Activated naive CD4-positive, alpha-beta T cell (primary cell): Measurements from ENCODE around the gene TSPAN17.
A peak's percentile ranks its signal among the peaks of the same experiment; 100 is the strongest.

ENCODE experiments used
- DNase-seq, 4 experiments: peaks; one replicate each; lab custom pipeline; 2025; lab: John Stamatoyannopoulos, UW

The TSPAN17 gene

DNA sequence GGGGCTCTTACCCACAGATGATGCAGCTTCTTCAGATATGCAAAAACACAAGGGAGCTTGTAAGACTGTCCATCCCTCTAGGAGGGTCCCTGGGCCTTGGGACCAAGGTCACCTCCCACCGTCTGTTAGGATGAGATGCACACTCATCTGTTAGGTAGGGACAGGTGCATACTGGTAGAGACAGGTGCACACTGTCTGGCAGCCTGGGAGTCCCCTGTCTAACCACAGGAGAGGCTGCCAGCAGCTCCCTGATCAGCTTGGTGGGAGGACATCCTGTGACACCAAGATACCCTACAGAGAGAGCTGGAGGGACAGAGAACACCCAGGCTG lies 13.2 kb downstream of the TSPAN17 start:
- DNase-seq = no peak

DNA sequence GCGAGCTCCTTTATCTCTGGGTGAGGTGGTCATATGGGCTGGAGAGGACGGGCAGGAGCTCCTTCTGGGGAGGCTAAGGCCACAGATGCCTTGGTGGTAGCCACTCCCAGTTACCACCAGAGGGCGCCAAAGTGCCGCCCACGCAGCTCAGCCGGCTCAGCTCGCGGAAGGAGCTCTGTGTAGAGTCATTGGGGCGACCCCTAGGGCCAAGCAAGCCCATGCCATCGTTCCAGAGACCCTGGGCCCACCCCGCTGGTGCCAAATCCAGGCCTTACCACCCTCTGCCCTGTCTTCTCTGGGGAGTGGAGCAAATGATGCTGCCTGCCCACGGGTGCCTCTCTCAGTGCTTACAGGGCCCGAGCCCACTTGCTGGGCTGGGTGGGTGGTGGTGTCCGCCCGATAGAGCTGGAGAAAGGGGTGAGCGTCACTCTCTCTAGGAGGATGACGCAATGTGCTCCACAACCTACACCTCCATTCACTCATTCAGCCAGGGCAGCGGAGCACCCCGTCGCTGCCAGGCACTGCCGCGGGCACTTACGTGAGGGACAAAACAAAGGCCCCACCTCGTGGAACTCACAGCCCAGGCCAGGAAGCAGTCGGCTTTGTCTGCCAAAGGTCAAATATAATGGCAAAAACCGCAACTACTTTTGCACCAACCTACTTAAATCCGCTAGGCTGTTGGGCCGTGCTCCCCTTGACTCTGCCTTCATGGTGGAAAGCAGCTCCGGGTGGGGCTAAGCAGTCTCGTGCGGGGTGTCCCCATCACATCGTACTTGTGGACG lies 13.8 kb downstream of the TSPAN17 start:
- DNase-seq = peak; percentile 46 to 68 (median 56)

- DNase-seq = no peak
These were observed 14.4 kb downstream of the TSPAN17 start for GRCh38 chr5:176661676-176662075.

DNA sequence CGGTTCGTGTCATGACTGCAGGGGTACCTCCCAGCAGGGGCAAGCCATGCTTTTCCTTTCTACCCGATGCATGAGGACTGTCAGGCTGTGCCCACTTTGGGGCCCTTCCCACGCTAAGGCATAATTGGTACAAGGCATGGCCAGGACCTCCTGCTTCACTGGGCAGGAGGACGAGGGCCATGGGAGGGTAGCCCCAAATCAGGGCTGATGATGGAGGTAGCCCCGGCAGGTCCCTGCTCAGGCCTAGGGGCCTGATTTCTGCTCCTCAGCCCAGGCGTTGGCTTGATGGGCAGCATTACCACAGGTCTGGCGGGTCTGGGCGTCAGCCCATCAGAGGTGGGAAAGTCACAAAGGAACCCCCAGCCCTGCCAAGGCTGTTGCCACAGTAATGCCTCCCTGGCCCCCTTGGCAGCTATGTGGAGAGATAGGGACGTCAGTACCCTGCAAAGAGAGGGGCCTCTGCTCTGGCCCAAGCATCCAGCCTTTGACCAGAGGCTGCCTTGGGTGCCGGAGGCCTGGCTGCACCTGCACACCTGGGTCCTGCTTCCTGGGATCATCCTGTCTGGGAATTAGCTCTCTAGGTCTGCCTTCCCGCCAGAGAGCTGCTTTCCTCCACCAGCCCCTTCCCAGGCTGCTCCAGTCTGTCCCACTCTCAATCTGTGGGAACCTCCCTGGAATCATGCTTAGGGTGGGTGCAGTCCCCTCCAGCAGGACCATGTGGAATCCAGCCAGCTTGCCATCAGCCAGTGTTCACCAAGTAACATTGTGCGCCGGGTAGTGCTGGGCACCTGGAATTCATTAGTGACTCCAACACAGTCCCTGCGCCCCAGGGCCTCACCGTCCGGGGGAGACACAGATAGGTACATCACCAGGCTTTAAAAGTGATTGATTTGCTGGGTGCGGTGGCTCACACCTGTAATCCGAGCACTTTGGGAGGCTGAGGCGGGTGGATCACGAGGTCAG lies 15.4 kb downstream of the TSPAN17 start:
- DNase-seq = no peak

- DNase-seq = no peak
These were observed 16.3 kb downstream of the TSPAN17 start for GRCh38 chr5:176663566-176663965.

GRCh38 chr5:176664479-176664878 lies 17.2 kb downstream of the TSPAN17 start:
- no peak for DNase-seq

DNA sequence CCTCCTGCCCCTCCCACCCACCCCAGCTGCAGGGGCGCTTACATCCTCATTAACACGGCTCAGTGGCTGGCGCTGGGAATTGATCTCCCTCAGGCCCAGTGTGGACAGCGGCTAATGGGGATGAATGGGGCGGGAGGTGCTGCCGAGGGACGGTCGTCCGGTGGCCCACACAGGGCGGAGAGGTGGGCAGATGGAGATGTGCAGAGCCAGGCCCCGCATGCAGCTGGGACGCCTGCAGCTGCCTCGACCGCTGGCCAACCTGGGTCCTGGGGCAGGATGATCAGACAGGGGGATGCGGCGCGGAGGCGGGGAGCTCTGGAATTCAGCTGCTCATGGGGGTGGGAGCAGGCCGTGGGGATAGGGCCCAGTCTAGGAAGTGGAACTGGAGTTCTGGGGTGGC lies 17.6 kb downstream of the TSPAN17 start:
- no peak for DNase-seq

GRCh38 chr5:176665517-176665916 lies 18.2 kb downstream of the TSPAN17 start:
- DNase-seq = no peak

- no peak for DNase-seq
These were observed 20.4 kb downstream of the TSPAN17 start for GRCh38 chr5:176667637-176668036.

DNA sequence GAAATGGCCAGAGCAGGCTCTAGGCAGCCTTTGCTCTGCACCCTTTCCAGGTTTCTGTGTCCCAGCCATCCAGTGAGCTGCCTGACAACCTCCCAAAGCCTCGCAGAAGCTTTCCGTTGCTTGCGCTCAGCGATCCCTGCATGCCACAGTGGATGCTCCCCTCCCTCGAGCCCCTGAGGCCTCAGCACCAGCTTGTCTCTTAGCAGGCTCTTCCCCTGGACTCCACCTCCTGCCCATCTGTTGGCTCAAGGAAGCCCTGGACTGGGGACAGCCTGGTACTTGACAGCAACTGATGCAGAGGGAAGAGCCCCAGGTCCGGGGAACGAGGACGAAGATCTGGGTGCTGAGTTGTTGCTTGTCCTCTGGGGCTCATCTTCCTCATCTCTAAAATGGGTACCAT lies 23.2 kb downstream of the TSPAN17 start:
- DNase-seq = no peak

DNA sequence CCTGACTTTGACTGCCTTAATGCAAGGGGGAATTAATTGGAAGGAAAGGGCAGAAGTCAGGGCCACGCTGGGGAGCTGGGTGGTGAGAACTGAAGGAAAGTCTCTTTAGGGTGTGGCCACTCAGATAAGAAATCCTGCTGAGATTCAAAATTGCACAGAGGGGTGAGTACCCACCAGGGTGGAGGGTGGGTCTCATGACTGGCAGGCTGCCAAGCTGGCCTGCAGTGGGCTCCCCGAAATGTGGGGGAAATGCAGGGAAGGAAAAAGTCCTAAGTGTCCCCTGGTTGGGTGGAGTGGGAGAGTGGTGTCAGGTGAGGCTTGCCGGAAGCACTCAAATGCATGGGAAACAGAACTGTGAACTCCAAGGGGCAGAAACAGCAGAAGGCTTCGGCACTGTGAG lies 24.1 kb downstream of the TSPAN17 start:
- DNase-seq = no peak

DNA sequence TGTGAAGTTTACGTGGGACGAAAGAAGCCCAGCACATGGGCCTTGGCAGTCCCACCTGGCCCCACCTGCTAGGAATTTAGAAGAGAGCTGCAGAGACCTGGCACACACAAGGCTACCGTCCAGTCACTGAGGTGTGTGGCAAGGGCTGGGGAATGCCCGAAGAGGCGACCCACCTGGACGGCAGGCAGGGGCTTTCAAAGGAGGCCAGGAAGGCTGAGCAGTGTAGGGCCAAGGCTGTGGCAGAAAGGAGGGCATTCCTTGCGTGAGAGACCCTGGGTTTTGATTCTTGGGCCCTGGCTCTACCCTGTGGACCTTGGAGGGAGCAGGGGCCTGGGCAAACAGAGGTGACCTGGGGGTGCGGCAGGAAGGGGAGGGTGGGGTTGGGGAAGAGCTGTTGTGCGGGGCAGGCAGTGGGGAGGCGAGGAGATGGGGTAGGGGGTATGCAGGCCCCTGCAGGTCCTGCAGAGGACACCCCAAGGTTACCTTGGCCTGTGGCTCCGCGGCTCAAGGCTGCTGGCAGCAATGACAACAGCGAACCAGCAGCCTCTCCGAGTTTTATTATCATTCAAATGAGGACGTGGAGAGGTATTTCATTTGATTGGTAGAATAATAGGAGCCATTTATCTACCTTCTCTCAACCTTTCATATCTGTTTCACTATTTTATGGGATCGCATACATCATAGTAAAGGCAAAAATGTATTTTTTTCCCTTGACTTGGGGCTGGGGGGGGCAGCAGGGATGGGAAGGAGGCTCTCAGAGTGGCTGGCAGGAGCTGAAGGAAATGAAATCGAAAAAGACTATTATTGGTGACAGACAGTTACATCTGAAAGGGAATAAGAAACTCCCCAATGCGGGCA lies 24.8 kb downstream of the TSPAN17 start:
- no peak for DNase-seq

GRCh38 chr5:176673651-176674583 lies 26.6 kb downstream of the TSPAN17 start:
- no peak for DNase-seq

DNA sequence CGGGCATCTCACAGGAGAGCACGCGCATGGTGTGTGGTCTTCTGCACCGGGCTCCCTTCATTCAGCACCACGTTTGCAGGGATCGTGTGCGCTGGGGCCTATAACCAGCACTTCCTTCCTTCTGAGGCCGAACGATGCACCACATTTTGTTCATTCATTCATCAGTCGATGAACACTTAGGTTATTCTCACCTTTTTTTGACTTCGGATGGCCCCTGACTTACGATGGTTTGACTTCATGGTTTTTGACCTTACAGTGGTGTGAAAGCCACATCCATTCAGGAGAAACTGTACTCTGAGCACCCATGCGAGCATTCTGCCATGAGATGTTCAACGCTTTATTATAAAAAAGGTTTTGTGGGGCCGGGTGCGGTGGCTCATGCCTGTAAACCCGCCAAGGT lies 27.5 kb downstream of the TSPAN17 start:
- DNase-seq = no peak

- no peak for DNase-seq
These were observed 28.5 kb downstream of the TSPAN17 start for GRCh38 chr5:176675676-176676360.

DNA sequence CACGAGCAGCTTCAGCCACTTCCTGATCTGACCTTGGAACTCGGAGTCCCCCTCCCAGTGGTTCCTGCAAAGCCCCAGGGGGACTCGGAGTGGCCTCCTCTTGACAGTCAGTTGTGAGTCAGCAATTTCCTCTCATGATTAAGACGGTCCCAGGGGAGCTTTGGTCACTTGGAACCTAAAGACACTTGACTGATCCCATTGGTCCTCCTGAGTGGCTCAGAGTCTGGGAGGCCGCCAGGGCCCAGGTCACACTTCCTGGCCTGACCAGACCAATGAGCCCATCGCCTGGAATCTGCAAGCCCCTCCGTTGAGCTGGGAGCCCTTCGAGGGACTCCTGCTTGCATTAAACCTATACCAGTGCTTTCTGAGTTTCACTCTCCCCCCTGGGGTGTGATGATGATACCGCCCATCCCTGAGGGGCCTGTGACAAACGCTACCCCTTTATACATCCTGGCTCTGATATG lies 29.1 kb downstream of the TSPAN17 start:
- no peak for DNase-seq

DNA sequence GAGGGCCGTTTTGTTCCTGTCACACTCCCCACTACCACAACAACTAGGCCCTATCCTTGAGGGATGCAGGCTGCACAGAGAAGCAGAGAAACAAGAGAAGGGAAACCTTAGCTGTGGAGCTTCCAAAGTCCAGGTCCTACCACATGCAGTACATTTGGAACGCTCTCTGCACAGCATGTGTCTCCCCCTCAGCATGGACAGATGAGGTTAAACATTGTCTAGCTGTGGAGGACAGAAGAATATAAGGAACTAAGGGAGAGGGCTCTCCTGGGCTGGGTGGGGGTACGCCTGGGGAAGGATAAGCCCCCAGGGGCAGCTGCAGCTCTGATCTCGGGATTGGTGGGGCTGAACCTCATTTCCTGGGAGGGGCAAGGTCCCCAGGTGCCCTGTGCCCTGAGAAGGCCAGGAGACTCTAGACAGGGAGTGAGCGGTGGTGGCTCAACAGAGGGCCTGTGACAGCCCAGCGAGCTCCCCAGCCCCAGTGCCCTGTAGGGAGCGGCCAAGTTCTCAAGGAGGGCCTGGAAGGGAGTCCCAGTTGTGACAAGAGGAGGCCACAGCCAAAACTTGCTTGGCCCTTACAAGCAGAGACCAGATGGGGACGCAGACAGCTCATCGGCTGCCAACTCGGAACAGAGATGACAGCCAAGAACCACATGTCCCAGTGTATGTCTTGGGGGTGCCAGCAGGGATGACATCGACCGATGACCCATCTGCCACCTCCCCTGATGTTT lies 30.1 kb downstream of the TSPAN17 start:
- no peak for DNase-seq

DNA sequence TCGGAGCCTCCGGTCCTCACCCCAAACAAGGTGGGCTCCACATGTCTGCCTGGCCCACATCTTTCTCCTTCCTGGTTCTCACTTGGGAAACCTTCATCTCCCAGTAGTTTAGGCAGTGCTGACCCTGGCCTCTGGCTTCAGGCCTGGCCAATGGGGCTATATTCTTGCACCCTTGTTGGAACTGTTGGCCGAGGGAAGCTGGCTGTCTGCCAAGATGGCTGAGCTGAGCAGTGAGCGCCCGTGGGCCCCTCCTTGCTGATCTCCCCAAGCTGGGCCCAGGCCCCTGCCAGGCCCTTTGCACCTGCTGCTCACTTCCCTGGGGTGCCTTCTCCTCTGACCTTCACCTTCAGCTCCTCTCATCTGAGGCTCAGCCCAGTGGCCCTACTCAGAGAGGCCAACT lies 31.3 kb downstream of the TSPAN17 start:
- no peak for DNase-seq

DNA sequence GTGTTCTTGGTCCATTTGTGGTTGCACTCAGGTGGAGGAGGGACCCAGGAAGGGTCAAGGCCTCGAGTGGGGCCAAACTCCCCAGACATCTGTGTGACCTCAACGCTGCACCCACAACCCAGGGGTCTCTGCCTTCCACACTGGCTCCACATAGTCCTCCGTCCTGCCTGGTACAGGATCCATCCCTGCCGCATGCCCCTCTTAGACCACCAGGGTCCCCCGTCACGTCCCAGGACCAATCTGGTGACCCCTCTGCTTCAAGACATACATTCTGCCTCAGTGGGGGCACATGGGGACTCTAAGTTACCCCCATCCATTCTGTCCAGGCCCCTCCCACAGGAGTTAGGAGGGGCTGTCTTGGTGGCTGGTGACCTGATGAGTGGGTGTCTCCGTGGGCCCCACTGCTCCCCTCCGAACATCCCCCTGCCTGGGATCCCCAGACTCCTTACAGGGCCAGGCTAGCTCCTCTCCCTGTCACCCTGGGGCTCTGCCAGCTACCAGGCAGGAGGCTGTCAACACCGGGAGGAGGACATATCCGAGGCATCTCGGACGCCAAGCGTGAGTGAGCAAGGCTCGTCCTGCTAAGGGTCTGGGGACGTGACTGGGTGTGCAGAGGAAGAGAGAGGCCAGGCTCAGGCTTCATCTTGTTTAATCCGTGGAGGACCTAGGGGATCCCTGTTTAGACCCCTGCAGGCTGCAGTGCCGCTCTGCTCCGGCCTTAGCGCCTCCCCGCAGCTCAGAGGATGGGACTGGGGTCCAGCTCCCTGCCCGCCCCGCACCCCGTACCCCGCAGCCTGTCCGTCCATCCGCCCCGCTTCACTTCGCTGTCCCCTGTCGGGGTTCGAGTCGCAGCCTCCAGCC lies 32.3 kb downstream of the TSPAN17 start:
- no peak for DNase-seq
